Stimulated activated CD4-positive, alpha-beta T cell treated with anti-CD3 and anti-CD28 coated beads, Interleukin-4, amount 100 ng/mL, for 48 hours (primary cell): Measurements from ENCODE around the gene PLK5.

Source experiments
- DNase-seq, 2 donors: peaks; one replicate each; pipeline ENCODE4 v3.0.0-alpha.2; 2020; ENCODE audit warnings: low read depth in 2 of 2

Gene PLK5

DNA sequence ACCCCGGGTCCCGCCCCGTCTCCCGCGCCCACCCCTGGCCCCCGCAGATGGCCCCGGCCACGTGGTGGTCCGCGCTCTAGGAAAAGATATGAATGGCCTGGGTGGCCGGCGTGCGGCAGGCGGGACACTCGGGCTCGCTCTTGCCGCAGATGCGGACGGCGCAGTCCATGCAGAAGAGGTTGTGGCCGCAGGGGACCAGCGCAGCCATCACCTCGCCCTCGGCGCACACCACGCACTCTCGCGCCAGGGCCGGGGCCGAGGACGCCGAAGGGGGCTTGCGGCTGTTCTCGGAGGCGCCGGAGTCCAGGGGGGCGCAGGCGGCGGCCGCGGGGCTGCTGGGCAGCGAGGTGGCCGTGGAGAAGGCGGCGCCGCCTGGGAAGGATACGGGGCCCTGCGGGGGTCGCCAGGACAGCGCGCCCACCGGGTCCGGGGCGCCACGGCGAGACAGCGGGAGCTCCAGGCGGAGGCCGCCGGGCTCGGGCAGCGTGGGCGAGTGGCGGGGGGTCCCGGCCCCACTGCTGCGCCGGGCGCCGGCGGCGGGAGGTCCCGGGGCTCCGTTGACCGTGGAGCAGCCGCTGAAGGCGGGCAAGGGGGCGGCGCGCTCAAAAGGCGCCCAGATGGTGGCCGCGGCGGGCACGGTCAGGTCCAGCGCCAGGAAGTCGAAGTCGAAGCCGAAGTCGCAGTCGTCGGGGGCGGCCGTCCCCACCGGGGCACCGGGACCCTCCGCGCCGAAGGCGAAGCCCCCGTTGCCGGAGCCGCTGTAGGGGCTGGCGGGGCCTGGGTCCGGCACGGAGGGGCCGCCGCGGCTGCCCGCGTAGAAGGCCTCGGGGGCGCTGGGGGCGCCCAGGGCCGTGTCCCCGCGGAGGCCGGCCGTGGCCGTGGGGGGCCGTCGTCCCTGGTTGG lies 31.9 kb downstream of the PLK5 start:
- no peak for DNase-seq

GRCh38 chr19:1556390-1557070 lies 32.7 kb downstream of the PLK5 start:
- no peak for DNase-seq

GRCh38 chr19:1558552-1558951 lies 34.7 kb downstream of the PLK5 start:
- no peak for DNase-seq

- no peak for DNase-seq
These were observed 36.5 kb downstream of the PLK5 start for GRCh38 chr19:1560286-1560882.

GRCh38 chr19:1561236-1561842 lies 37.5 kb downstream of the PLK5 start:
- no peak for DNase-seq

GRCh38 chr19:1563251-1563650 lies 39.4 kb downstream of the PLK5 start:
- DNase-seq: no peak

DNA sequence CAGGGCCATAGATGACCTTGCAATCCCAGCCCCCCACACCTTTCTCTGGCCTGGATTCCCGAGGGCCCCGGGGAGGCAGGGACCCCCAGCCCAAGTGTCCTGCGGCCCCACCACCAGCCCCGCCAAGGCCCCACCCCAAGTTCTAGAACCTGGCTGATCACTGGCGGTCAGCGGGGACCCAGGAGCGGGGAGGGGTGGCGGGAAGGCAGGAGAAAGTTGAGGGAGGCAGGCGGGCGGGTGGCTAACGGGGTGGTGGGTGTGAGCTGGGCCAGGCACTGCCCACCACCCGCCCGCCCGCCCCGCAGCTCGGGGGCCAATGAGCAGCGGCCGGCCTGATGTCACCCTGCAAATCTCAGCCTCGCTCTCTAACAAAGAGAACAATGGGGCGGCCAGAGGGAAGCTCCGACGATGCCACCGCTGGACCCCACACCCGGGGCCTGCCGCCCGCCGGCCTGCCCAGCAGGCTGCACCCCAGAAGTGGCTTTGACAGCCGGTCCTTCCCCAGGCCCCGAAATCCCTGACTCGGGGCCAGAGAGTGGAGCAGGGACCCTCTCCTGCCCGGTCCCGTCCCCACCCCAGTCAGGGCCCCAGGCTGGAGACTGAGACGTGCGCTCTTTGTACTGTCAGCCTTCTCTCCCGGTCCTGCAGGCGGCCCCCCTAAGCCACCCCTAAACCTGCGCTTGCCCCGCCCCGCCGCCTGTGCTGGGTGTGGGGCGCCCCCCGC lies 42.7 kb downstream of the PLK5 start:
- DNase-seq: no peak

- DNase-seq: no peak
These were observed 43.4 kb downstream of the PLK5 start for GRCh38 chr19:1567116-1567847.

GRCh38 chr19:1567848-1568227 lies 44.0 kb downstream of the PLK5 start:
- no peak for DNase-seq

DNA sequence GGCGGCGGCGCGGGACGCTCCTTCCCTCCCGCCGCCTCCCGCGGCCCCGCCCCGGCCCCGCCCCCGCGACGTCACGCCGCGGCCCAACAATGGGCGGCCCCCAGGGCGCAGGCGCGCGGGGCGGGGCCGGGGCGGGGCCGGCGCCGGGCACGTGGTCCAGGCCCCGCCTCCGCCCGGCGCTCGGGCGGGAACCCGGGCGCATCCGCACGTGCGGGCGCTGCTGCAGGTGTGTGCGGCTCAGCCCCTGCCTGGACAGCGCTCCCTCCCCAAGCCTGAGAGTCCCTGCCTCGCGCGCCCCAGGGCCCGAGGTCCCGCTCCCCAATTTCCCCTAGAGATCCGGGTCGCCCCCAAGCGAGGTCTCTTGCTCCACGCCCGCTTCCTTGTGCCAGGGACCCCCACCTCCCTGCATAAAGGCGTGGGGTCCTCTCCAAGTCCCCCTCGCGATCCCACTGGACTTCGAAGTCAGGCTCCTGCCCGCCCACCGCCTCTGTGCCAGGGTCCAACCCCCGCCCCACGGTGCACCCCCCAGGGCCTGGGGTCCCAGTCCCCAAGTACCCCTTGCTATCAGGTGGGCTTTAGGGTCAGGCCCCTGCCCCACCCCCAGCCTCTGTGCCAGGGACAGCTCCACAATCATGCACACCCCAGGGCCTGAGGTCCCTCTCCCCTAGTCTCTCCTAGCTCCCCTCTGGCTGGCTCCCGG lies 44.6 kb downstream of the PLK5 start, which contains the start of gene MEX3D:
TSS of gene MEX3D (minus strand) at position 6 of the 700 bp plus-strand sequence. CDS start 267 bp downstream, outside the sequence.
- DNase-seq: peak; percentile 72 to 77

GRCh38 chr19:1569997-1570396 lies 46.1 kb downstream of the PLK5 start:
- DNase-seq: no peak

GRCh38 chr19:1570836-1571235 lies 47.0 kb downstream of the PLK5 start:
- DNase-seq: no peak

GRCh38 chr19:1571358-1571757 lies 47.5 kb downstream of the PLK5 start:
- no peak for DNase-seq

- no peak for DNase-seq
These were observed 48.9 kb downstream of the PLK5 start for GRCh38 chr19:1572795-1573194.

GRCh38 chr19:1574354-1575136 lies 50.7 kb downstream of the PLK5 start:
- DNase-seq: no peak

GRCh38 chr19:1575323-1576241 lies 51.7 kb downstream of the PLK5 start:
- DNase-seq: no peak

DNA sequence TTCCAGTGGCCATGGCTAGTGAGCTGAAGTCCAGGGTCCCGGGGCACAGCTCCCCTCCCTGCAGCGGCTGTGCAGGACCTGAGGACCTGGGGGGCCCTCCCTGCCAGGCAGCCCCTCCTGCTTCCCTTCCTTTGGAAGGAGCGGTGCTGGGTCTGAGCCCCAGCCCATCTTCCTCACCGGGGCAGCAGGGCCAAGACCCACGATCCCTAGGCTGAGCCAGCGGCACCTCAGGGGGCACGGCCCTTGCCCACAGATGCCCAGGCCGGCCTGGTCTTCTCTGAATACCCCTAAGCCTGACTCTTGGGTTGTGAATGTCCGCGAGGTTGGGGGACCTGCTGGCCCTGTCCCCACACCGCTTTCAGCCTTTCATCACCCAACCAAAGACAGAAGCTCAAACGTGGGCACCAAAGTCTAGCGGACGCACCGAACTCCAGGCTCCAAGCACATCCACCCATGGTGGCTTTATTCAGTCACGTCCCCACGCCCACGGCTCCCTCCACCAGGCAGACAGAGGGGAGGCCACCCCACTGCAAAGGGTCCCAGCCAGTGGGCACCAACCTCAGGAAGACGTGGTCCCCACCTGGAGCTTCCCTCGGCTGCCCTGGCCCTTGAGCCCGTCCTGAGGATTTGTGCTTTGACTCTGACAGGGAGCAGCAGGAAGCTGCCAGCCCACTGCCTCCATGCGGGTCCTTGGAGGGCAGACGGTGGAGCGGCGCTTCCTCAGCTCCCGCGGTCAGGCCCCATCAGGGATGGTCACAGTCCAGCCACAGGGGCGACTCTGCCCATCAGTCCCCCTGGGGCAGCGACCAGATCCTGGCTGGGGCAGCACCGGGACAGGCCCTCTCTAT lies 52.6 kb downstream of the PLK5 start:
- DNase-seq: no peak
